Measurements from ENCODE around the gene FAM163A. TPM values are rescaled to one million over a fixed set of nuclear protein-coding genes. Genes with fewer than 3 reads are reported as not detected.

The FAM163A gene
- total RNA-seq, 4 donors from 2014 or later: under 0.01 to 0.50 (median 0.24) TPM

GRCh38 chr1:179857009-179857408, 113.9 kb downstream of the FAM163A start:
- no peaks in the 10 kb centered on the region for H3K9me3 ChIP-seq
- no peaks in the 10 kb centered on the region for H3K4me1 ChIP-seq
- WGBS: 86% methylated on average over 4 of the region's 4 CpGs
- no peak overlapping the region for H3K27ac ChIP-seq (replicated peaks in 1 of 4)
- no peaks in the 10 kb centered on the region for H3K27me3 ChIP-seq
- DNase-seq (ENCODE audit: extremely low spot score): no peak
- peaks cover 8 to 50% (median 28%) of the 10 kb centered on the region in 4 donors for H3K36me3 ChIP-seq
- no peak for TF ChIP-seq CTCF (IDR thresholded peaks at IDR 0.05)
- TF ChIP-seq EP300 (IDR thresholded peaks at IDR 0.05): no peak
- TF ChIP-seq POLR2A (IDR thresholded peaks at IDR 0.05; ENCODE audit: low read depth): no peak
- no peak for TF ChIP-seq POLR2AphosphoS5 (IDR thresholded peaks at IDR 0.05)
- no peak overlapping the region for H3K4me3 ChIP-seq
- intact Hi-C loops (cut with DNase I): no loop called here

DNA sequence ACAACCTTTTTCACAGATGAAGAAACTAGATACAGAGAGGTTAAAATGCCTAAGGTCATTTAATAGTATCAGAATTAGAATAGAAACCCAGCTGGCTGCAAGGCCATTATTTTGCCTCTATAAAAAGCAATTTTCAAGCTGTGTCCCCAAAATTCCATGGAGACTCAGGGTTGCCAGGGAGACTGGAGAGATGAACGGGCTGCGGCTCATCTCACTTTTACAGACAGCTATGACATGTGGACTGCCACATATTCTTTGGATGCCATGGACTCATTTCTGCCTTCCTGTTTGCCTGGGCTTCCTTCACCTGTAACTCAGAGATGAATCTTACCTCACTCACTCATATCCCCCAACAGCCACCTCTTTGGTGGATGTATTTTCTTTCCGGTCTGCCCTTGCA, 117.6 kb downstream of the FAM163A start:
- Histone ChIP-seq H3K36me3 (peaks cover 7 to 68% (median 43%) of the 10 kb centered on the region in 4 donors), H3K4me1 (no peaks in the 10 kb centered on the region), H3K27ac (replicated peaks in 1 of 4) (no peak overlapping the region), H3K4me3 (no peak overlapping the region), H3K27me3 (no peaks in the 10 kb centered on the region), H3K9me3 (no peaks in the 10 kb centered on the region)
- intact Hi-C loops (cut with DNase I): no loop called here
- 80% methylated on average over 3 of the region's 3 CpGs for WGBS
- TF ChIP-seq POLR2AphosphoS5 (IDR thresholded peaks at IDR 0.05) (no peak), EP300 (IDR thresholded peaks at IDR 0.05) (no peak), CTCF (IDR thresholded peaks at IDR 0.05) (no peak), POLR2A (IDR thresholded peaks at IDR 0.05; ENCODE audit: low read depth) (no peak)
- no peak for DNase-seq (ENCODE audit: extremely low spot score)

DNA sequence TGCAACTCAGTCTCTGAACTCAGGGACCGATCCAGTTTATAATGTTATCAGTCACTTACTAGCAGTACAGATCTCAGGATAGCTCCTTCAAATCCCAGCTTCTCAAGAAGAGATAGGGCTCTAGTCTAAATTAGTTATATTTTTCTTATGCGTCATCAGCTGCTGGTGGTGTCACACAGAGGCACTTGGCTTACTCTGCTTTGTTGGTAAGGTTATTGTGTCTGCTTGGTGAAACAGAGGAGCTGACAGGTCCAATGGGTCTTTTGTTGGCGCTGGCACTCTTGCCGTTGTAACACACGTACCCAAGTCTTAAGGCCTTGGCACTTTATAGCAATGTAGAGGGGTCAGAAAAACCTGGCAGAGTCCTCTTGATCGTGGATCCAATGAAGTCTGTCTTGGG, 122.3 kb downstream of the FAM163A start:
- intact Hi-C loops (cut with DNase I): no loop called here
- Histone ChIP-seq H3K27ac (replicated peaks in 1 of 4) (no peak overlapping the region), H3K4me1 (peaks cover 0 to 7% (median 6%) of the 10 kb centered on the region in 4 donors), H3K9me3 (no peaks in the 10 kb centered on the region), H3K36me3 (peaks cover 5 to 80% (median 48%) of the 10 kb centered on the region in 4 donors), H3K4me3 (no peak overlapping the region), H3K27me3 (no peaks in the 10 kb centered on the region)
- 92% methylated on average over 6 of the region's 6 CpGs for WGBS
- no peak for DNase-seq (ENCODE audit: extremely low spot score)
- no peak for TF ChIP-seq POLR2A (IDR thresholded peaks at IDR 0.05; ENCODE audit: low read depth)
- TF ChIP-seq CTCF (IDR thresholded peaks at IDR 0.05): no peak
- TF ChIP-seq EP300 (IDR thresholded peaks at IDR 0.05): no peak
- TF ChIP-seq POLR2AphosphoS5 (IDR thresholded peaks at IDR 0.05): no peak

Other genes with a start within 250 kb of the FAM163A start
- gene NPHS2, start 167.3 kb upstream of the FAM163A start, total RNA-seq: not detected
- gene TDRD5, start 151.5 kb upstream of the FAM163A start, total RNA-seq: under 1 TPM in 2 of 4 donors, not detected in 2; 0.06 to 0.17 TPM
- gene TOR1AIP2, start 134.5 kb downstream of the FAM163A start, total RNA-seq: 10 to 100 TPM; 42.8 to 71.1 (median 47.0) TPM
- 100 to 1,000 TPM; 114 to 145 (median 126) TPM for gene TOR1AIP1, start 139.0 kb downstream of the FAM163A start, total RNA-seq
- 10 to 100 TPM; 61.0 to 80.6 (median 65.1) TPM for gene CEP350, start 211.5 kb downstream of the FAM163A start, total RNA-seq